H1 (cell line): Measurements from ENCODE around the gene DPH6. TPM values are rescaled to one million over a fixed set of nuclear protein-coding genes. Genes with fewer than 3 reads are reported as not detected.

ENCODE experiments used
- RNF2 ChIP-seq: fragments of 200-900, 300-1000 bp; sonication (generic); IDR thresholded peaks from 2 replicates; pipeline ENCODE4 v1.7.1; 2016; ENCODE audit warnings: borderline replicate concordance, low read depth, mild to moderate bottlenecking, antibody characterized with exemption, low read length; ENCODE audit not compliant: poor library complexity, severe bottlenecking; ENCODE audit errors: missing control alignments
- polyA plus RNA-seq, 7 experiments: library from polyadenylated mRNA; depleted of rRNA in 3 of 7; stranded (reverse) in 5 of 7; unstranded in 2 of 7; fragments of >200 nt in 5 of 7; fragments of 200-250 nt in 2 of 7; gene quantifications; 1 replicate in 5 of 7; 2 replicates in 1 of 7; 4 replicates in 1 of 7; pipeline versions ENCODE4 v1.2.1 to v1.2.3, GENCODE V29; 2011 to 2013; ENCODE audit warnings: missing spikeins in 2 of 7, mixed read lengths in 2 of 7
- total RNA-seq: library from RNA; stranded (reverse); fragmentation: NEBNext Ultra II Directional; extraction: Animal tissue kit (Norgen Biotek cat#: 25700); gene quantifications from 2 replicates; pipeline ENCODE4 v1.2.1, GENCODE V29; 2021
- TF ChIP-seq, protein P1 (sequence below): fragments of 300-600 bp; sonication (generic); IDR thresholded peaks from 2 replicates; pipeline ENCODE4 v1.7.1; 2012; ENCODE audit warnings: low read length, moderate library complexity, mild to moderate bottlenecking, inconsistent platforms; ENCODE audit not compliant: insufficient replicate concordance

DPH6 gene
- total and polyA plus RNA-seq, 2 of the 8 experiments (the other 6 are each of a cell fraction or from before 2014, with no cell fraction given): 21.6 to 30.5 TPM

- TF ChIP-seq, protein P1, sequence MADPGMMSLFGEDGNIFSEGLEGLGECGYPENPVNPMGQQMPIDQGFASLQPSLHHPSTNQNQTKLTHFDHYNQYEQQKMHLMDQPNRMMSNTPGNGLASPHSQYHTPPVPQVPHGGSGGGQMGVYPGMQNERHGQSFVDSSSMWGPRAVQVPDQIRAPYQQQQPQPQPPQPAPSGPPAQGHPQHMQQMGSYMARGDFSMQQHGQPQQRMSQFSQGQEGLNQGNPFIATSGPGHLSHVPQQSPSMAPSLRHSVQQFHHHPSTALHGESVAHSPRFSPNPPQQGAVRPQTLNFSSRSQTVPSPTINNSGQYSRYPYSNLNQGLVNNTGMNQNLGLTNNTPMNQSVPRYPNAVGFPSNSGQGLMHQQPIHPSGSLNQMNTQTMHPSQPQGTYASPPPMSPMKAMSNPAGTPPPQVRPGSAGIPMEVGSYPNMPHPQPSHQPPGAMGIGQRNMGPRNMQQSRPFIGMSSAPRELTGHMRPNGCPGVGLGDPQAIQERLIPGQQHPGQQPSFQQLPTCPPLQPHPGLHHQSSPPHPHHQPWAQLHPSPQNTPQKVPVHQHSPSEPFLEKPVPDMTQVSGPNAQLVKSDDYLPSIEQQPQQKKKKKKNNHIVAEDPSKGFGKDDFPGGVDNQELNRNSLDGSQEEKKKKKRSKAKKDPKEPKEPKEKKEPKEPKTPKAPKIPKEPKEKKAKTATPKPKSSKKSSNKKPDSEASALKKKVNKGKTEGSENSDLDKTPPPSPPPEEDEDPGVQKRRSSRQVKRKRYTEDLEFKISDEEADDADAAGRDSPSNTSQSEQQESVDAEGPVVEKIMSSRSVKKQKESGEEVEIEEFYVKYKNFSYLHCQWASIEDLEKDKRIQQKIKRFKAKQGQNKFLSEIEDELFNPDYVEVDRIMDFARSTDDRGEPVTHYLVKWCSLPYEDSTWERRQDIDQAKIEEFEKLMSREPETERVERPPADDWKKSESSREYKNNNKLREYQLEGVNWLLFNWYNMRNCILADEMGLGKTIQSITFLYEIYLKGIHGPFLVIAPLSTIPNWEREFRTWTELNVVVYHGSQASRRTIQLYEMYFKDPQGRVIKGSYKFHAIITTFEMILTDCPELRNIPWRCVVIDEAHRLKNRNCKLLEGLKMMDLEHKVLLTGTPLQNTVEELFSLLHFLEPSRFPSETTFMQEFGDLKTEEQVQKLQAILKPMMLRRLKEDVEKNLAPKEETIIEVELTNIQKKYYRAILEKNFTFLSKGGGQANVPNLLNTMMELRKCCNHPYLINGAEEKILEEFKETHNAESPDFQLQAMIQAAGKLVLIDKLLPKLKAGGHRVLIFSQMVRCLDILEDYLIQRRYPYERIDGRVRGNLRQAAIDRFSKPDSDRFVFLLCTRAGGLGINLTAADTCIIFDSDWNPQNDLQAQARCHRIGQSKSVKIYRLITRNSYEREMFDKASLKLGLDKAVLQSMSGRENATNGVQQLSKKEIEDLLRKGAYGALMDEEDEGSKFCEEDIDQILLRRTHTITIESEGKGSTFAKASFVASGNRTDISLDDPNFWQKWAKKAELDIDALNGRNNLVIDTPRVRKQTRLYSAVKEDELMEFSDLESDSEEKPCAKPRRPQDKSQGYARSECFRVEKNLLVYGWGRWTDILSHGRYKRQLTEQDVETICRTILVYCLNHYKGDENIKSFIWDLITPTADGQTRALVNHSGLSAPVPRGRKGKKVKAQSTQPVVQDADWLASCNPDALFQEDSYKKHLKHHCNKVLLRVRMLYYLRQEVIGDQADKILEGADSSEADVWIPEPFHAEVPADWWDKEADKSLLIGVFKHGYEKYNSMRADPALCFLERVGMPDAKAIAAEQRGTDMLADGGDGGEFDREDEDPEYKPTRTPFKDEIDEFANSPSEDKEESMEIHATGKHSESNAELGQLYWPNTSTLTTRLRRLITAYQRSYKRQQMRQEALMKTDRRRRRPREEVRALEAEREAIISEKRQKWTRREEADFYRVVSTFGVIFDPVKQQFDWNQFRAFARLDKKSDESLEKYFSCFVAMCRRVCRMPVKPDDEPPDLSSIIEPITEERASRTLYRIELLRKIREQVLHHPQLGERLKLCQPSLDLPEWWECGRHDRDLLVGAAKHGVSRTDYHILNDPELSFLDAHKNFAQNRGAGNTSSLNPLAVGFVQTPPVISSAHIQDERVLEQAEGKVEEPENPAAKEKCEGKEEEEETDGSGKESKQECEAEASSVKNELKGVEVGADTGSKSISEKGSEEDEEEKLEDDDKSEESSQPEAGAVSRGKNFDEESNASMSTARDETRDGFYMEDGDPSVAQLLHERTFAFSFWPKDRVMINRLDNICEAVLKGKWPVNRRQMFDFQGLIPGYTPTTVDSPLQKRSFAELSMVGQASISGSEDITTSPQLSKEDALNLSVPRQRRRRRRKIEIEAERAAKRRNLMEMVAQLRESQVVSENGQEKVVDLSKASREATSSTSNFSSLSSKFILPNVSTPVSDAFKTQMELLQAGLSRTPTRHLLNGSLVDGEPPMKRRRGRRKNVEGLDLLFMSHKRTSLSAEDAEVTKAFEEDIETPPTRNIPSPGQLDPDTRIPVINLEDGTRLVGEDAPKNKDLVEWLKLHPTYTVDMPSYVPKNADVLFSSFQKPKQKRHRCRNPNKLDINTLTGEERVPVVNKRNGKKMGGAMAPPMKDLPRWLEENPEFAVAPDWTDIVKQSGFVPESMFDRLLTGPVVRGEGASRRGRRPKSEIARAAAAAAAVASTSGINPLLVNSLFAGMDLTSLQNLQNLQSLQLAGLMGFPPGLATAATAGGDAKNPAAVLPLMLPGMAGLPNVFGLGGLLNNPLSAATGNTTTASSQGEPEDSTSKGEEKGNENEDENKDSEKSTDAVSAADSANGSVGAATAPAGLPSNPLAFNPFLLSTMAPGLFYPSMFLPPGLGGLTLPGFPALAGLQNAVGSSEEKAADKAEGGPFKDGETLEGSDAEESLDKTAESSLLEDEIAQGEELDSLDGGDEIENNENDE: no peak
- TF ChIP-seq RNF2: no peak
These were observed 5.1 kb downstream of the DPH6 start (continued) for GRCh38 chr15:35540885-35541284.
